ENCODE measurements around the gene ETV6. TPM values are rescaled to one million over a fixed set of nuclear protein-coding genes. Genes with fewer than 3 reads are reported as not detected.

ETV6 gene
- total RNA-seq, 2 donors from 2014 or later, result 50.2 to 82.3 TPM

DNA sequence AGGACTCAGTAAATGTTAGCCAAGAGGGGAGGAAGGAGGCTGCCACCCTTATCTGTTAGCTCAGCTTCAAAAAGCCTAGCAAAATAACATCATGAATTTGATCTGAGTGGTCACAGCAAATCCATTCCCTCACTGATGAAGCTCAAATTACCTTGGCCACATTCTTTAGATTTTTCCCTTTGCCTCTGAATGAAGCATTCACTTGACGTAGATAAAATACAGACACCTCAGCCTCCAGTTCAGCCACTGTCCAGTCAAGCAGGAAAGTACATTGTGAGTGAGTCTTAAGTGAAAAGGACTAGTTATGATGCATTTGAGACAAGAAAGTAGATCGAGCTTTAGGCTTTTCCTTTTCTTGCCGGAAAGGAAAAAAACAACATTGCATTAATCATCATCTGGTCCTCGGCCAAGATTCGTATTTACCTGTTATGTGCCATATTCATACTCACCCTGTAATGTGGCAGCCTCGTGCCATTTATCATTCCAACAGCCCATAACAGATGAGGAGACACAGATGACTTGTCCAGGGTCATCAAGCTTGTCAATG, 146.5 kb downstream of the ETV6 start:
- no peak overlapping the region for H3K4me3 Mint-ChIP-seq
- no peaks in the 10 kb centered on the region for H3K27me3 Mint-ChIP-seq
- peaks cover 4% of the 10 kb centered on the region for H3K36me3 Mint-ChIP-seq
- no peak overlapping the region for H3K27ac Mint-ChIP-seq
- DNase-seq (ENCODE audit: low spot score) (no peak), ATAC-seq (no peak)
- H3K4me1 Mint-ChIP-seq (ENCODE audit: low read depth in 2 of 2), result peaks cover 42 to 43% of the 10 kb centered on the region in 2 donors
- no peaks in the 10 kb centered on the region for H3K9me3 Mint-ChIP-seq

DNA sequence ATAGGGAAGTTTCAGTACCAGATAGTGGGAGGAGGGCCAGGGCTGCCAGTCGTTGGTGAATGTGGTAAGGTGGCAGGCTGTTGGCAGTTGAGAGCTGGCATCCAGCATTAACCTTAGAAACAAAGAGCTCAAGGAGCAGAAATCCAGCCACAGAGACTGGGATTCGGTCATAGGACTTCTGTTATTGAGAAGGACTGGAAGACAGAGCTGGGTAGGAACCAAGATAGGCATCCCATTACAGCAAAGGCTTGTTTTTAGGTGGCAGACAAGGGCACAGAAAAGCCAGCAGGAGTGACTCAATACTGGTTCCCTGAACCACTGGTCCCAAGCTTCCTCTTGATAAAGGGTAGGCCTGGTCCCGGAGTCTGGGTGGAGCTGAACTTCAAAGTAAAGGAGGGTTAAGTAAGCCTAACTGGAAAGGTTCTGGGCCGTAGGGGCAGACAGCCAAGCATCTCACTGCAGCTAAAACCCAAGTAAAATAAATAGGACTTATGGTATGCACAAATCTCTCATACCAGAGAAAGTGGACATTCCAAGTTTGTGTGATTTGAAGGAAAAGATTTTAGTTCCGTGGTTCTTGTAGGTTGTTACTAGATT, 147.9 kb downstream of the ETV6 start:
- ATAC-seq (no peak), DNase-seq (ENCODE audit: low spot score) (no peak)
- H3K4me3 Mint-ChIP-seq, result no peak overlapping the region
- no peaks in the 10 kb centered on the region for H3K27me3 Mint-ChIP-seq
- peak overlapping the region; percentile 15 to 42 for H3K27ac Mint-ChIP-seq
- H3K4me1 Mint-ChIP-seq (ENCODE audit: low read depth in 2 of 2), result peaks cover 44% of the 10 kb centered on the region in 2 donors
- no peaks in the 10 kb centered on the region for H3K9me3 Mint-ChIP-seq
- no peaks in the 10 kb centered on the region for H3K36me3 Mint-ChIP-seq

DNA sequence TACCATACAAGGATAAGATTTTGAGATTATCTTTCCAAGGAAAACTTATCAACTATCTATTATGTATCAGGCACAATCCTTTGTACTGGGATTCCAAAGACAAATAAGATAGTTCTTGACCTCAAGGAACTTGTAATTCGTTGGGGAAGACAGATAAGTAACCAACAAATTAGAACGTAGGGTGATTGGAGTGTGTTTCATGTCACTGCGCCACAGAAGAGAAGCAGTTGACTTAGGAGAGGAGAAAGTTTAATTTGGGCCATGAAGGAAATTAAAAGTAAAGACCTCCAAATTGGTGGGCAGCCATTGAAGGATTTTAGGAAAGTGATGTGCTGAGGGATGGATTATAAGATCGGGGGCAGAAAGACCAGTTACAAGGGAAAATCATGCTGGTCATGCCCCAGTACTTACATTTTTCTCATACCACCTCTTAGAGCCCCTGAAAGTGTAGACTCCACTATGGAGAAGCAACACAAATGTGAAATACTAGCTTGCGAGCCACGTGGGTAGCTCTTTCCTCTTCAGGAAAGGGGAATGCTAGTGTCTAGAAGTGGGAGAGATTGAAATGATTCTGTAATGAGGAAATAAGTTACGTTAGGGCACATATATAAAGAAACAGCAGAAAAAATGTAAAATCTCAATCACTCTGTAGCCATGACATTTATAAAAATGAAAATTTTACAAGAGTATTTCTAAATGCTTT, 148.7 kb downstream of the ETV6 start:
- no peak overlapping the region for H3K4me3 Mint-ChIP-seq
- H3K27me3 Mint-ChIP-seq, result no peaks in the 10 kb centered on the region
- H3K36me3 Mint-ChIP-seq, result no peaks in the 10 kb centered on the region
- ATAC-seq (no peak), DNase-seq (ENCODE audit: low spot score) (no peak)
- peaks cover 44% of the 10 kb centered on the region in 2 donors for H3K4me1 Mint-ChIP-seq (ENCODE audit: low read depth in 2 of 2)
- H3K27ac Mint-ChIP-seq, result peak overlapping the region in 1 of 2 donors; percentile 29
- H3K9me3 Mint-ChIP-seq, result no peaks in the 10 kb centered on the region

DNA sequence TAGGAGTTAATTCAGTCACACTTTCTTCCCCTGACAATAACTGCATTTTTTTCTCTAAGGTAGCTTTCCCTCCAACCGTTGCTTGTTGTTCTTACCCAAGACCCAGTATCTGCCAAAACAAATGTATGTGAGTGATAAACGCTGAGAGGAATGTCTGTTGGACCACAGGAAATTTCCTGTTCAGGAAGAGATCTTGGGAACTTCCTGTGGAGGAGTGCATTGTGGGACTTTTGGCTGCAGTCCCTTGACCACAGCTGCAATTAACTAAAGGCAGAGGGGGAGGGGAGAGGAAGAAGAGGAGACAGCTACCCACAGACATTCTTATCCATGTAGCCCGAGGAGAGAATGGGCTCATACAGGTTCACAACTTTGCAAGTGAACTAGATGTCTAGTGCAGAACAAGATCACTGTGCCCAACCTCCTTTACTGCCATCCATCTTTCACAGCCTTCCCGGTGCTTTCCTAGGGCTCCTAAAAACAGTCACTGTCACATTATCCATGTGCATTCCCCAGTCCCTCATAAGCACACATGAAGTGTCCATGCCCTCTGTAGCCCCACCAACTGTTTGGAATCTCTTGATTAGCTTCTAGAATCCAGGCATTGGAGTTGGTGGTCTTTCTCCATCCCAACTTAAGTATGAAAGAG, 149.5 kb downstream of the ETV6 start:
- no peaks in the 10 kb centered on the region for H3K9me3 Mint-ChIP-seq
- DNase-seq (ENCODE audit: low spot score), result no peak
- H3K36me3 Mint-ChIP-seq, result no peaks in the 10 kb centered on the region
- no peaks in the 10 kb centered on the region for H3K27me3 Mint-ChIP-seq
- peak overlapping the region; percentile 16 for H3K4me3 Mint-ChIP-seq
- H3K27ac Mint-ChIP-seq, result peak overlapping the region; percentile 29 to 56
- peaks cover 37 to 44% of the 10 kb centered on the region in 2 donors for H3K4me1 Mint-ChIP-seq (ENCODE audit: low read depth in 2 of 2)
- ATAC-seq, result no peak

DNA sequence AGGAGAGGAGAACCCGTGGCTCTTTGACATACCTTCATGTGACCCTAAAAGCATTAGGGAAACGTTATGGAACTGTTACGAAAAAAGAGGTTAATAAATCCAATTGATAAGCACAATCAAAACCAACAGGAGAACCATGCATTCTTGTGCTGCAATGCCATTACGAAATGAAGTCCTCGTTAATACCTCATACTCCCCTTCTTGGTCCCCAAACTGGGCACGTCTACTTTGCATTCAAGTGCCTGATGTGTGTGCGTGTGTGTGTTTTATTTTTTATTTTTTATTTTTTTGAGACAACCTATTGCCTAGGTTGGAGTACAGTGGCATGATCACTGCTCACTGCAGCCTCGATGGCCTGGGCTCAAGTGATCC, 150.0 kb downstream of the ETV6 start:
- H3K36me3 Mint-ChIP-seq, result no peaks in the 10 kb centered on the region
- peaks cover 40 to 46% of the 10 kb centered on the region in 2 donors for H3K4me1 Mint-ChIP-seq (ENCODE audit: low read depth in 2 of 2)
- no peak overlapping the region for H3K27ac Mint-ChIP-seq
- no peaks in the 10 kb centered on the region for H3K9me3 Mint-ChIP-seq
- no peak for DNase-seq (ENCODE audit: low spot score)
- no peaks in the 10 kb centered on the region for H3K27me3 Mint-ChIP-seq
- ATAC-seq, result no peak
- H3K4me3 Mint-ChIP-seq, result no peak overlapping the region

DNA sequence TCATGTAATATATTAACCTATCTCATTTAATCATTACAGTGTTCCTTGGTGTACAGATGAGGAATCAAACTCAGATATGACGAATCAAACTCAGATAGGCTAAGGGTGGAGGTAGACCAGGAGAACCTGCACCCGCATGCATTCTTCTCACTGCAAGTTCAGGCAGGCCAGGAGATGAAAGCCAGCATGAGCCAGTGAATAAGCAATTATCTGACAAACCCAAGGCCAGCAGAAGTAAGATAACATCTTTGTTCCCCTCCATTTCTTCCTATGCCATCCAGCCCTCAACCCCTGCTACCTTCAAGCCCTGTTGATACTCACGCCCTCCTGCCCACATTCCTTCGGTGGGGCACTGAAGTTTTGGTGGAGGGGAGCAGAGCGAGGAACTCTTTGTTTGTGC, 152.2 kb downstream of the ETV6 start:
- Mint-ChIP-seq H3K27ac (no peak overlapping the region), H3K36me3 (no peaks in the 10 kb centered on the region), H3K27me3 (no peaks in the 10 kb centered on the region), H3K9me3 (no peaks in the 10 kb centered on the region), H3K4me1 (ENCODE audit: low read depth in 2 of 2) (peaks cover 41 to 58% of the 10 kb centered on the region in 2 donors), H3K4me3 (no peak overlapping the region)
- ATAC-seq, result no peak
- no peak for DNase-seq (ENCODE audit: low spot score)

DNA sequence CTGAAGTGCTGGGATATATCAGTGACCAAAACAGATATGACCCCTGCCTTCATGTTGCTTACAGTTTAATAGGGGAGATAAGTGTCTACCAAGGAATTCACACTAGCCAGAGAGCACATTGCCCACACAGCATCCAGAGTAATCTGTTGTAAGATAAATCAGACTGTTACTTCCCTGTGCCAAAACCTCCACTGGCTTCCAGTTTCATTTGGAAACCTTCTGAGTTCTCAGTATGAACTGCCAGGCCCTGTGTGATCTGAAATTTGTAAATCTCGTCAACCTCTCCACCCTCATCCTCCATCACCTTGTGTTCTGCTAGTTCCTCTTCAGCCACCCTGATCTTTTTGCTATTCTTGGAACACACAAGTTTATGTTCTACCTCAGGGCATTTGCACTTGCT, 154.7 kb downstream of the ETV6 start:
- Mint-ChIP-seq H3K9me3 (no peaks in the 10 kb centered on the region), H3K36me3 (no peaks in the 10 kb centered on the region), H3K4me1 (ENCODE audit: low read depth in 2 of 2) (peaks cover 30 to 38% of the 10 kb centered on the region in 2 donors), H3K4me3 (no peak overlapping the region), H3K27ac (no peak overlapping the region), H3K27me3 (no peaks in the 10 kb centered on the region)
- ATAC-seq, result no peak
- DNase-seq (ENCODE audit: low spot score), result no peak

DNA sequence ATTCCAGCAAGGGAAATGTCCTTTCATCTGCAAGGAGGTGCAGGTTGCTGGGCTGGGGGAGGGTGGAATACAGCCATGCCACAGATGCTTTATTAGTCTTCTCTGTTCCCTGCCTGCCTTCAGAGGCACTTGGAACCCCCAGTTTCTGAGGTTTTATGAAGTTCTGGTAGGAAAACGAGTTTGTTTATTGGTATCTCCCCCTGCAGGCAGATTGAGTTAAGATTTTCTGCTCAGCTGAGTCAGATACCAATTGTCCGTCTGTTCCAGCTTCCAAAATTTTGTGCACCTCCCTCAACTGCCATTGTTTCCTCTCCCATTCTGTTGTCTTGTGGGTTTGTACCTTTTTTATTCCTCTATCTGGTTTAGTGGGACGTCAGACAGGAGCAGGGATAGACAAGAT, 155.6 kb downstream of the ETV6 start:
- Mint-ChIP-seq H3K4me1 (ENCODE audit: low read depth in 2 of 2) (peaks cover 29 to 31% of the 10 kb centered on the region in 2 donors), H3K9me3 (no peaks in the 10 kb centered on the region), H3K4me3 (no peak overlapping the region), H3K27me3 (no peaks in the 10 kb centered on the region), H3K36me3 (no peaks in the 10 kb centered on the region), H3K27ac (no peak overlapping the region)
- DNase-seq (ENCODE audit: low spot score), result no peak
- no peak for ATAC-seq

DNA sequence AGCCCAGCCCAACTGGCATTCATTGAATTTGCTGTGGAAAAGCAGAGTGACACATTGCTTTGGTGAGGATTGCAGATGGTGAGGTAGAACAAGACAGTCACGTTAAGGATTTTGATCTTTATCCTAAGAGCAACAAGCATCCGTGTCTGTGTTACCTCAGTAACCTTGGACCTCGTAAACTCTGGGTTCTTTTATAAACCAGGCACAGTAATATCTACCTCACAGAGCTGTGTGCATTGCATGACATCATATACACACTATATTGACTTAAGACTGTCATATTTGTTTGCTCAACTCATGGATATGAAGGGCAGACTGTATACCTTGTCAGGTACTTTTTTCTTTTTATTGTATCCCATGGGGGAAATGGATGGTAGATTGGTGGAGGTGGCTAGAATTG, 156.2 kb downstream of the ETV6 start:
- Mint-ChIP-seq H3K27me3 (no peaks in the 10 kb centered on the region), H3K27ac (no peak overlapping the region), H3K4me1 (ENCODE audit: low read depth in 2 of 2) (peaks cover 27 to 28% of the 10 kb centered on the region in 2 donors), H3K9me3 (no peaks in the 10 kb centered on the region), H3K36me3 (no peaks in the 10 kb centered on the region), H3K4me3 (no peak overlapping the region)
- no peak for DNase-seq (ENCODE audit: low spot score)
- ATAC-seq, result no peak

DNA sequence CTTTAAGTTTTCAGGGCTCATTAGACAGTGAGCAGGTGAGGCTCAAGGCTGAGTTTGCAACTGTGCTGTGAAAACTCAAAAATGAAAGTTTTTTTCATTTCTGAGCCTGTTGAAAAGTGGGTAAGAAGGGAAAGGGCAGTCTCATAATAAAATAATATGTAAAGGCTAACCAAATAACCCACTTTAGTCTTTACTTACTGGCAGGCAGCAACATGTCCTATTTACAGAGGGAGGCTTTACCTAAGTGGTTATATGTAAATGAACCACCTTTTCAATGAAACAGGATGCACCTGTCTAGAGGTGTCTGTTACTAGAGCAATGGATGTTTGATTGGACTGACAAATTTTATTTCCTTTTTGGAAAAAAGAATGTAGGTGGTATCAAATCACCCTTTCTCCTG, 158.0 kb downstream of the ETV6 start:
- Mint-ChIP-seq H3K27ac (no peak overlapping the region), H3K27me3 (no peaks in the 10 kb centered on the region)

DNA sequence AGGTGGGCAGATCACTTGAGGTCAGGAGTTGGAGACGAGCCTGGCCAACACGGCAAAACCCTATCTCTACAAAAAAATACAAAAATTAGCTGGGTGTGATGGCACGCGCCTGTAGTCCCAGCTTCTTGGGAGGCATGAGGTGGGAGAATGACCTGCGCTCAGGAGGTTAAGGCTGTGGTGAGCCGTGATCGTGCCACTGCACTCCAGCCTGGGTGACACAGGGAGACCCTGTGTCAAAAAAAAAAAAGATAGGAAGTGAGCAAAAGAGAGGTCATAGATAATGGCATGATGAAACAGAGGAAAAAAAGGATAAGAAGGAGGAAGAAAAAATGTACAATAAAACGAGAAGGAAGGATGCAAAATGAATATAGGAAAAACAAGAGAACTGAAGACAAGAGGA, 159.5 kb downstream of the ETV6 start:
- no peaks in the 10 kb centered on the region for H3K27me3 Mint-ChIP-seq
- DNase-seq (ENCODE audit: low spot score) (no peak), ATAC-seq (no peak)
- no peak overlapping the region for H3K4me3 Mint-ChIP-seq
- peaks cover 38 to 44% of the 10 kb centered on the region in 2 donors for H3K4me1 Mint-ChIP-seq (ENCODE audit: low read depth in 2 of 2)
- no peaks in the 10 kb centered on the region for H3K36me3 Mint-ChIP-seq
- H3K27ac Mint-ChIP-seq, result peak overlapping the region in 1 of 2 donors; percentile 1
- H3K9me3 Mint-ChIP-seq, result no peaks in the 10 kb centered on the region

More for the DNA sequence above, 158.0 kb downstream of the ETV6 start:
- no peaks in the 10 kb centered on the region for H3K36me3 Mint-ChIP-seq
- H3K4me3 Mint-ChIP-seq, result no peak overlapping the region
- no peaks in the 10 kb centered on the region for H3K9me3 Mint-ChIP-seq
- no peak for DNase-seq (ENCODE audit: low spot score)
- H3K4me1 Mint-ChIP-seq (ENCODE audit: low read depth in 2 of 2), result peaks cover 32 to 37% of the 10 kb centered on the region in 2 donors
- ATAC-seq, result no peak

DNA sequence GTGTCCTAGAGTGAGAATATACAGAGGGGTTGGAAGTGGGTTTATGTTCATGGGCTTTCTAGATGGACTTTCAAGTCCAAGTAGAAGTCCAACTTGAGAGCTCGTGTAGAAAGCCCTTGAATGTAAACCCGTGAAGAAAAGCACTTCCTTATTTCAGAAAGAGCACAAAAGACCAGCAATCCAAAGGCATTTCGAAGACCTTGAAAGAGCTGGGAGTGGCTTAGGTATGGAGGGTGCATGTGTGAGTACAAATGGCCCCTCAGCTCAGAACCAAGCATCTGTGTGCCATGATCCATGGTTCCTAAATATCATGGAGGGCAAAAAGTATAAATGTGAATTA, 160.7 kb downstream of the ETV6 start:
- DNase-seq (ENCODE audit: low spot score) (no peak), ATAC-seq (no peak)
- Mint-ChIP-seq H3K4me3 (no peak overlapping the region), H3K4me1 (ENCODE audit: low read depth in 2 of 2) (peaks cover 37 to 38% of the 10 kb centered on the region in 2 donors), H3K9me3 (no peaks in the 10 kb centered on the region), H3K27me3 (no peaks in the 10 kb centered on the region), H3K27ac (no peak overlapping the region), H3K36me3 (no peaks in the 10 kb centered on the region)

DNA sequence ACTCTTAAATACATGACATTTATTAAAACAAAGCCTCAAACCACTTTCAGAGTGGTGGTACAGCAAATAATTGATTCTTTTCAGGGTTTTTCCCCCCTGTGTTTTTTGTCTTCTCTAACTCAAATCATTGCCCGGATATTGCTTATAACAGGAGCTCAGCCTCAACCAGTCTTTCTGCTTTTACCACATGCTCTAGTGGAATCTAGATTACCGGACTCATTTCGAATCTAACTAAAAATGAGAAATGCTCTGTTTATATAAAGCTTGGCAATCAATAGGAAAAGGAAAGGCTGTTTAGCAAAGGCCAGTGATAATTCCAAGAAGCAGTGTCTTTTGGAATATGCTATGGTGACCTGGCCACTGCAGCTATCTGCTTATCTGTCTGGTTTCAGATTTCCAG, 161.5 kb downstream of the ETV6 start:
- Mint-ChIP-seq H3K27ac (peak overlapping the region in 1 of 2 donors; percentile 16), H3K27me3 (no peaks in the 10 kb centered on the region), H3K4me1 (ENCODE audit: low read depth in 2 of 2) (peaks cover 29 to 31% of the 10 kb centered on the region in 2 donors), H3K4me3 (peak overlapping the region; percentile 45), H3K9me3 (no peaks in the 10 kb centered on the region), H3K36me3 (no peaks in the 10 kb centered on the region)
- no peak for DNase-seq (ENCODE audit: low spot score)
- ATAC-seq, result peak in 1 of 2 donors; percentile 55

DNA sequence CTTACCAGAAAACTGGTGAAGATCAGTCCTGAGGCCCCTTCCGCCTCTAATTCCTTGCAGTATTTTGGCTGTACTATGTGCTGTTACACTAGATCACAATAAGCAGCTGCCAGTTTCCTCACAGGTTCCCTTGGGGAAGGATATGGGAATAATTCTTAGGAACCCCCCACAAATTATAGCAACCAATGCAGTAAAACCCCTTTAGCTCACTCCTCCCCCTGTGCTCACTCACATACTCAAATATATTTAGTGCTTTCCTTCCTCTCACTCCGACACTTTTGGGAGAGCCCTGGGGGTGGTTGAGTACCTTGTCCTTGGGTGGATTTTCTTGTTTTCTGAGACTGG, 162.7 kb downstream of the ETV6 start:
- H3K27ac Mint-ChIP-seq, result peak overlapping the region in 1 of 2 donors; percentile 8
- DNase-seq (ENCODE audit: low spot score), result no peak
- no peaks in the 10 kb centered on the region for H3K36me3 Mint-ChIP-seq
- H3K9me3 Mint-ChIP-seq, result no peaks in the 10 kb centered on the region
- peak overlapping the region; percentile 19 for H3K4me3 Mint-ChIP-seq
- H3K4me1 Mint-ChIP-seq (ENCODE audit: low read depth in 2 of 2), result peaks cover 25 to 28% of the 10 kb centered on the region in 2 donors
- H3K27me3 Mint-ChIP-seq, result no peaks in the 10 kb centered on the region
- no peak for ATAC-seq

Measured in natural killer cell treated with Interleukin-12 subunit alpha and Interleukin-12 subunit beta and Interleukin-15 and Interleukin-18, amount 100 ng/mL, for 72 hours (primary cell).